ENCODE data around the gene ANKRD33B. TPM values are rescaled to one million over a fixed set of nuclear protein-coding genes. Genes with fewer than 3 reads are reported as not detected.

The ANKRD33B gene
- total RNA-seq, 1 donor from 2014 or later, result 2.2 TPM

DNA sequence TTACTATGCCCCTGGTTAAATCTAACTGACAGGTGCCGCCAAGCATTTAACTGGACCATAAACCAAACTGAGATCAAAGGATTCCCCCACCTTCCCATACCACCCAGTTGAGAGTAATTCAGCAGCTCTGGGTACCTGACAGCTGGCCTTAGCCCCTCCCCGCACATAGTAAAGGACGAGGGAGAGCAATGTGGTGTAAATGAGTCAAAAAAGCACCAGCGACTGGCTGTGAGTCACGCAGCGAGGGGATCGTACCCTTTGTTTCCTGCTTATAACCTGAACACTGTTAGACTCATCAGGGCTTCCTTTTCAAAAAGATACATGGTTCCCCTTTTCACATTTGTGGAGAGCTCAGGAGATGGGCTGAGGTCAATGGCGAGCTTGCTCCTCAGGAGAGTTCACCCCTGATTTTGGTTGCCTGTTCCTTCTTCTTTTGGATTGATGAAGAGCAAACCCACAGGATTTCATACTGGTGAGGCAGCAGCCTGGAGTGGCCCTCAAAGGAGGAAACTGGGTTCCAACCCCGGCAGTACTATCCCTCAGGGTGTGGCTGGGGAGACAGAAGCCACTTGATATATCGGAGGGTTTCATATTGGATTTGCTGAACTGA is 71.5 kb downstream of the ANKRD33B start:
- no peak for DNase-seq (ENCODE audit: low spot score)
- Mint-ChIP-seq H3K9me3 (peaks cover 11% of the 10 kb centered on the region), H3K27me3 (ENCODE audit: insufficient read depth, low read depth) (peaks cover 11% of the 10 kb centered on the region), H3K36me3 (no peaks in the 10 kb centered on the region), H3K4me1 (peaks cover 36% of the 10 kb centered on the region), H3K4me3 (no peak overlapping the region), H3K27ac (peak overlapping the region; percentile 76)
- TF ChIP-seq, protein P1, sequence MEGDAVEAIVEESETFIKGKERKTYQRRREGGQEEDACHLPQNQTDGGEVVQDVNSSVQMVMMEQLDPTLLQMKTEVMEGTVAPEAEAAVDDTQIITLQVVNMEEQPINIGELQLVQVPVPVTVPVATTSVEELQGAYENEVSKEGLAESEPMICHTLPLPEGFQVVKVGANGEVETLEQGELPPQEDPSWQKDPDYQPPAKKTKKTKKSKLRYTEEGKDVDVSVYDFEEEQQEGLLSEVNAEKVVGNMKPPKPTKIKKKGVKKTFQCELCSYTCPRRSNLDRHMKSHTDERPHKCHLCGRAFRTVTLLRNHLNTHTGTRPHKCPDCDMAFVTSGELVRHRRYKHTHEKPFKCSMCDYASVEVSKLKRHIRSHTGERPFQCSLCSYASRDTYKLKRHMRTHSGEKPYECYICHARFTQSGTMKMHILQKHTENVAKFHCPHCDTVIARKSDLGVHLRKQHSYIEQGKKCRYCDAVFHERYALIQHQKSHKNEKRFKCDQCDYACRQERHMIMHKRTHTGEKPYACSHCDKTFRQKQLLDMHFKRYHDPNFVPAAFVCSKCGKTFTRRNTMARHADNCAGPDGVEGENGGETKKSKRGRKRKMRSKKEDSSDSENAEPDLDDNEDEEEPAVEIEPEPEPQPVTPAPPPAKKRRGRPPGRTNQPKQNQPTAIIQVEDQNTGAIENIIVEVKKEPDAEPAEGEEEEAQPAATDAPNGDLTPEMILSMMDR (IDR thresholded peaks at IDR 0.05), result no peak
- TF ChIP-seq EZH2 (IDR thresholded peaks at IDR 0.05) (no peak), EZH2phosphoT487 (IDR thresholded peaks at IDR 0.05) (no peak)
- H3K9me3 ChIP-seq (ENCODE audit: low read depth), result no peaks in the 10 kb centered on the region
- H3K79me2 ChIP-seq (ENCODE audit: low read depth), result no peaks in the 10 kb centered on the region
- peaks cover 4% of the 10 kb centered on the region for H3F3A ChIP-seq (ENCODE audit: low read depth)
- no peak overlapping the region for H3K9ac ChIP-seq
- peak overlapping the region; percentile 27 for H3K4me2 ChIP-seq
- no peak overlapping the region for H3K27ac ChIP-seq
- no peak overlapping the region for H2AFZ ChIP-seq (replicated peaks)
- H3K4me3 ChIP-seq, result no peak overlapping the region
- H3K36me3 ChIP-seq, result no peaks in the 10 kb centered on the region
- no peaks in the 10 kb centered on the region for H4K20me1 ChIP-seq (ENCODE audit: low read depth)
- peaks cover 5% of the 10 kb centered on the region for H3K27me3 ChIP-seq
- peaks cover 9% of the 10 kb centered on the region for H3K4me1 ChIP-seq

DNA sequence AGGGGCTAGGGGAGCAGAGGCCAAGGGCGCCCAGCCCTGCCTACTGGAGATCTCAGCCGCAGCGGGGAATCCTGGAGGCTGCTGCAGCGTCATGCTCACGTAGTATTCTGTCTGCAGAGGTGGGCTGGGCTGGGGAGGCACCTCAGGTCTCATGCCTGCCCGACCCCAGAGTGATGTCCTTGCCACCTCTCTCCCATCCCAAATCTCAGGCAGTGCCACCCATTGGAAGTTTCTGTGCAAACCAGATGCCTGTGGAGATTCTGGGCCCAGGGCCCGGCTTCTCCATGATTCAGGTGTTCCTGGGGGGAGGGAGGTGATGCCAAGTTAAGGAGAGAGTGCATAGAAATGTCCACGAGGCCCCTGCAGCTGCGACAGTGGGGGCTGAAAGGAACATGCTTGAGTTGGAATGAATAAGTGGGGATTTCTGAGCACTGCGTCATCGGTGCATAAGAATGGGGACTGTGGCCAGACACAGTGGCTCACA is 72.0 kb downstream of the ANKRD33B start:
- no peak overlapping the region for H3K9ac ChIP-seq
- no peak overlapping the region for H3K4me3 ChIP-seq
- H3K9me3 Mint-ChIP-seq, result peaks cover 11% of the 10 kb centered on the region
- H3K36me3 ChIP-seq, result no peaks in the 10 kb centered on the region
- H3K4me1 Mint-ChIP-seq, result peaks cover 35% of the 10 kb centered on the region
- H3K4me1 ChIP-seq, result peaks cover 8% of the 10 kb centered on the region
- no peaks in the 10 kb centered on the region for H4K20me1 ChIP-seq (ENCODE audit: low read depth)
- TF ChIP-seq, protein P1 (IDR thresholded peaks at IDR 0.05), result no peak
- TF ChIP-seq EZH2 (IDR thresholded peaks at IDR 0.05) (no peak), EZH2phosphoT487 (IDR thresholded peaks at IDR 0.05) (no peak)
- H3K27me3 Mint-ChIP-seq (ENCODE audit: insufficient read depth, low read depth), result peaks cover 13% of the 10 kb centered on the region
- H2AFZ ChIP-seq (replicated peaks), result no peak overlapping the region
- no peak overlapping the region for H3K4me2 ChIP-seq
- H3K79me2 ChIP-seq (ENCODE audit: low read depth), result no peaks in the 10 kb centered on the region
- no peak overlapping the region for H3K27ac ChIP-seq
- peaks cover 4% of the 10 kb centered on the region for H3F3A ChIP-seq (ENCODE audit: low read depth)
- no peaks in the 10 kb centered on the region for H3K9me3 ChIP-seq (ENCODE audit: low read depth)
- no peak for DNase-seq (ENCODE audit: low spot score)
- H3K4me3 Mint-ChIP-seq, result no peak overlapping the region
- H3K27ac Mint-ChIP-seq, result peak overlapping the region; percentile 76
- H3K27me3 ChIP-seq, result peaks cover 5% of the 10 kb centered on the region
- H3K36me3 Mint-ChIP-seq, result no peaks in the 10 kb centered on the region

- TF ChIP-seq EZH2 (IDR thresholded peaks at IDR 0.05), result no peak
- no peak for TF ChIP-seq EZH2phosphoT487 (IDR thresholded peaks at IDR 0.05)
- TF ChIP-seq, protein P1 (IDR thresholded peaks at IDR 0.05), result no peak
- Histone ChIP-seq H3K9me3 (ENCODE audit: low read depth) (no peaks in the 10 kb centered on the region), H3K4me2 (no peak overlapping the region), H3K79me2 (ENCODE audit: low read depth) (no peaks in the 10 kb centered on the region), H4K20me1 (ENCODE audit: low read depth) (no peaks in the 10 kb centered on the region), H3K27me3 (peaks cover 5% of the 10 kb centered on the region), H3K27ac (no peak overlapping the region), H3K4me3 (no peak overlapping the region), H3K9ac (no peak overlapping the region), H3K36me3 (no peaks in the 10 kb centered on the region), H3K4me1 (peaks cover 2% of the 10 kb centered on the region), H3F3A (ENCODE audit: low read depth) (peaks cover 4% of the 10 kb centered on the region), H2AFZ (replicated peaks) (no peak overlapping the region)
- Mint-ChIP-seq H3K9me3 (peaks cover 11% of the 10 kb centered on the region), H3K4me3 (no peak overlapping the region), H3K36me3 (no peaks in the 10 kb centered on the region), H3K27ac (no peak overlapping the region), H3K4me1 (peaks cover 28% of the 10 kb centered on the region), H3K27me3 (ENCODE audit: insufficient read depth, low read depth) (peaks cover 11% of the 10 kb centered on the region)
- DNase-seq (ENCODE audit: low spot score), result no peak
These were observed 72.7 kb downstream of the ANKRD33B start for GRCh38 chr5:10636363-10637142.

All from neural progenitor cell (in vitro differentiated cells).